ENCODE measurements around the gene FBLN5.

DNA sequence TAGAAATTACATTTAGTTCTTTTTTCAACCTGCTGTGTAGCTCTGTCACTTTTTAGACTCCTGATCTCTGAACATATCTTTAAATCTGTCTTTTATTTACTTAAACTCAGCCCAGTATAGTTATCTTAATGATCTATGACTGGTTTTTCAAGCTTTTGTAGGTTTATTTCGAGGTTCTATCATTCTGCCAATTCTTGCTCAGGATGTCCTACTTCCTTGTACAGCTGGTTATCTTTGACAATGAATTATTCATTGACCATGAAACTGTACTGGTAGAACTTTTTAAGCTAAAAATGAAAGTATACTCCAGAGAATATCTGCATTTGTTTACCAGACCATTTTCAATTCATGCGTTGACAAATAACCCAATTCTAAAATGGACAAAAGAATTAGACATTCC, 118.0 kb downstream of the FBLN5 start:
- TF ChIP-seq, protein P1, sequence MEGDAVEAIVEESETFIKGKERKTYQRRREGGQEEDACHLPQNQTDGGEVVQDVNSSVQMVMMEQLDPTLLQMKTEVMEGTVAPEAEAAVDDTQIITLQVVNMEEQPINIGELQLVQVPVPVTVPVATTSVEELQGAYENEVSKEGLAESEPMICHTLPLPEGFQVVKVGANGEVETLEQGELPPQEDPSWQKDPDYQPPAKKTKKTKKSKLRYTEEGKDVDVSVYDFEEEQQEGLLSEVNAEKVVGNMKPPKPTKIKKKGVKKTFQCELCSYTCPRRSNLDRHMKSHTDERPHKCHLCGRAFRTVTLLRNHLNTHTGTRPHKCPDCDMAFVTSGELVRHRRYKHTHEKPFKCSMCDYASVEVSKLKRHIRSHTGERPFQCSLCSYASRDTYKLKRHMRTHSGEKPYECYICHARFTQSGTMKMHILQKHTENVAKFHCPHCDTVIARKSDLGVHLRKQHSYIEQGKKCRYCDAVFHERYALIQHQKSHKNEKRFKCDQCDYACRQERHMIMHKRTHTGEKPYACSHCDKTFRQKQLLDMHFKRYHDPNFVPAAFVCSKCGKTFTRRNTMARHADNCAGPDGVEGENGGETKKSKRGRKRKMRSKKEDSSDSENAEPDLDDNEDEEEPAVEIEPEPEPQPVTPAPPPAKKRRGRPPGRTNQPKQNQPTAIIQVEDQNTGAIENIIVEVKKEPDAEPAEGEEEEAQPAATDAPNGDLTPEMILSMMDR (IDR thresholded peaks at IDR 0.05; ENCODE audit: low read depth, low read length), result no peak
- no peak for TF ChIP-seq EZH2phosphoT487 (IDR thresholded peaks at IDR 0.05; ENCODE audit: low read depth)
